Mesenteric fat pad (tissue), 1 donor: ENCODE results near the gene OR6N1. TPM values are rescaled to one million over a fixed set of nuclear protein-coding genes. Genes with fewer than 3 reads are reported as not detected.

Experiments
- DNase-seq: peaks from one replicate; pipeline ENCODE4 v3.0.0-alpha.2; 2020; ENCODE audit warnings: low spot score
- total RNA-seq: library from RNA; stranded (reverse); fragmentation: NEBNext Ultra II Directional; extraction: Animal tissue kit (Norgen Biotek cat#: 25700); gene quantifications from one replicate; pipeline ENCODE4 v1.2.1, GENCODE V29; 2021
- donor health status: DM: yes; HTN: yes; CAD: no.

OR6N1 gene
- total RNA-seq, 1 donor from 2014 or later, result not detected

DNA sequence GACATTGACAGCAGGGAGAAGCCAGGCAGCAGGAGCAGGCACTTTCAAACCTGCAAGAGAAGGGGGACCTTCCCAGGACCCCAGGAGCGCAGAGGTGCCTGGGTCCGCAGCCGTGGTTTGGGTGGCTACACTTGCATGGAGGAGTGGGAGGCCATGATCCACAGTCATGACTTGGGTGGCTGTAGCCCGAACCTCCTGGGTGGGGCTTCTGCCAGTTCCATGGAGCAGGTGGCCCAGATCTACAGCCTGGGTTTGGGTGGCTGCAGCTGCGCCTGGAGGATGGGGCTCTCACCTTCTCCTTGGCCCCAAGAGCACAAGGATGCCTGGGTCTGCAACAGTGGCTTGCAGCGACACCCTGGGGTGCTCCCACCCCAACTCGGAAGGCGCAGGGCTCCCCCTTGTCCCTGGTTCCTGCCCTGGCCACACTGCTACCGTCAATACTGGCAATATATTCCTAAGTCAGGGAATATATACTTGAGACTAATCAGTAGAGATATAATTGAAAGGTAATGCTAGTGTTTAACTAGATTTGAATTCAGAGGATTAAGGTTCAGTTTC, 19.8 kb downstream of the OR6N1 start:
- DNase-seq, result no peak

DNA sequence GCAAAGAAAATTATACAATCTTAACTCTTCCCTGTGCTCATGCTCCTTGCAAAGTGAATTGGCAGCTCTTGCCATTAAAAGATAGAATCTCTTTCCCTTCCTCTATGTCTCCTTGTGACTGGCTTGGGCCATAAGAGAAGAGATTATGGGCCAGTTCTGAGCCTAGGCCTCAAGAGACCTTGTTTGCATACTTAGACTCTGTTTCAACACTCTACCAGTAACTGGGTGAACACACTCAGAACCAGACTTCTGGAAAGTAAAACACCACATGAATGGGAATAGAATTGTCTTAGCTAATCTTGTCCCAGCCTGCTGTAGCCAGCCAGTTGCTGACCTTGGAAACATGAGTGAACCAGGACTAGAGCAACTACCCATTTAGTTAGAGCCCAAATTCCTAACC, 36.1 kb downstream of the OR6N1 start:
- no peak for DNase-seq

DNA sequence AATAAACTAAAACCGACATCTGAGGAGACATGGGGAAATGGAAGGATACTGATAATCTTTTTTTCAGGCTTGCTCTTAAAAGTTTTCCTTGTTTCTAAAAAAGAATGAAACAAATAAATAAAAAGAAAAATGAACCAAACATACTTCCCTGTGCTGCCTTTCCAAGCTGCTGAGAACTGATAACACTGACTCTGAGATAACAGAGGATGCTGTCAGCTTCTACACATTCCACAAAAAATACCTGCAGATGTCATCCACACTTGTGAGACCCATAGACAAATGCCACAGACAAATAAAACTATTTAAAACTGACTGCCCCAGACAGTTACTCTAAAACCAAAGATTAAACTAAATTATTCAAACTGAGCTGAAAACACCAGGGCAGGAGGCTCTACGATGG, 39.5 kb downstream of the OR6N1 start:
- no peak for DNase-seq

DNA sequence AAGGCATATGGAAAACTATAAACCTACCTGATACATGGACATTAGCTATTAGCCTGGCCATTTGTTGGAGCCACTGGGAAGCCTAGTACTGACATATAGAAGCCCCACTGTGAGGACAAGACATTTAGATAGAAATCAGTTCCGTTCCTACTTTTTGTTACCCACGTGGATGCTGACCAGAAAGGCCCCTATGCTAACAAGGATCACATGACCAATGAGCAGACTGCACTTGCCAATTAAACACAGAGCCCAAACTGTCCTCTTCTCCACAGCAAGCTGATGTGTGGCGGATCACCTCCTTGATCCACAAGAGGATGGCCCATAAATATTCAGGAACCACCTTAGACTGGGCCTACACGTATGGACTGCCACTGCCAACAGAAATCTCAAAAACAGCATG, 40.3 kb downstream of the OR6N1 start:
- no peak for DNase-seq

DNA sequence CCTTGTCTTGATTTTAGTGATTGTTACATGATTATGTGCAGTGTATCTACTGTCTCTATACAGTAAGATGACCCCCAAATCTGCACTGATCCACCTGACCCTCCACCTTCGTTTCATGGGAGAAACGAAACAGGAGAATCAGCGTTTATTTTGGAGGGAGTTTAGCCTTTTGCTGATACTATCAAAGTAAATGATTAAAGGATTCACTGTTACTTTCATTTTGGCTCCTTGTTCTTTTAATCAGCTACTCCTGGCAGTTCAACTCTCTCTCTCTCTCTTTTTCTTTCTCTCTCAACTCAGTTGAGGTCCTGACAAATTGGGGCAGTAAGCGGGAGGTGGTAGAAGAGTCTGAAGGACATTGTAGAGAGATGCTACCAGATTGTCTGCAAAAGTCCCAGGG, 41.5 kb downstream of the OR6N1 start:
- DNase-seq, result no peak

DNA sequence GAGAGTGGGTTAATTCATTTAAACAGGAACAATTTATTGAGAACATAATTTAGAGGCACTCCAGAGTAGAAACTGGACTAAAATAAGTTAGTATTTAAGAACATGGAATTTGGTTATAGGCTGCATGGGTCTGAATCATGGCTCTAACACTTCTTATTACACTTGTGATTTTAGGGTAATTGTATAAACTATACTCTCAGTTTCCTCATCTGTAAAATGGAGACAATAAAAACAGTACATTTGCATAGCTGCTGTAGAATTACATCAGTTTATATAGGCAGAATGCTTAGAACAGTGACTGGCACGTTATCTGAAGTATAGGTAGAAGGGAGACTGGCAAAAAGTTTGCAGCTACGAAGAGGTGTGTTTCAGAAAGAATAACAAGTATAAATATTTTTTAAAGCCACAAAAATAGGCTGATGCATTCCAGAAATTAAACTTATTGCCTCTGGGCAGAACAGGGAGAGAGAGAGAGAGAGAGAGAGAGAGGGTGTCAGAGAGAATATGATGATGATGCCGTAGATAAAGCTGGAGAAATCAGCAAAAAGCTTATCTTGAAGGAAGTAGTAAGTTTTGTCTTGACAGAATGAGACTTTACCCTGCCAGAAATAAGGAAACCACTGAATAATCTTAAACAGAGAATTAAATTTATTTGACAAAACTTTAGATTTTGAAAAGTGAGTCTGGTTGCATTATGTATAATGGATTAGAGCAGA, 43.3 kb downstream of the OR6N1 start:
- no peak for DNase-seq

DNA sequence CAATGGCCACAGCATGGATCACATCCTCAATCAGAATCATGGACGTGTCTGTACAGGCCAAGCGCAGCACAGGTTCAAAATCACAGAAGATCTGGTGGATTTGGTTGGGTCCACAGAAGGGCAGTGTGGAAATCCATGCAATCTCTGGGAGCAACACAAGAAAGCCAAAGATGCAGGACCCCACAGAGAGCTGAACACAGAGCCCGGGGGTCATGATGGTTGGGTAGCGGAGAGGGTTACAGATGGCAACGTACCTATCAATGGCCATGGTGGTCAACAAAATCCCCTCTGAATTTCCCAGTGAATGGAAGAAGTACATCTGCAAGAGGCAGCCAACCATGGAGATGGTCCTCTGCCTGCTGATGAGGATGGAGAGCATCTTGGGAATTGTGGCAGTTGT, 47.6 kb downstream of the OR6N1 start:
- DNase-seq, result no peak

DNA sequence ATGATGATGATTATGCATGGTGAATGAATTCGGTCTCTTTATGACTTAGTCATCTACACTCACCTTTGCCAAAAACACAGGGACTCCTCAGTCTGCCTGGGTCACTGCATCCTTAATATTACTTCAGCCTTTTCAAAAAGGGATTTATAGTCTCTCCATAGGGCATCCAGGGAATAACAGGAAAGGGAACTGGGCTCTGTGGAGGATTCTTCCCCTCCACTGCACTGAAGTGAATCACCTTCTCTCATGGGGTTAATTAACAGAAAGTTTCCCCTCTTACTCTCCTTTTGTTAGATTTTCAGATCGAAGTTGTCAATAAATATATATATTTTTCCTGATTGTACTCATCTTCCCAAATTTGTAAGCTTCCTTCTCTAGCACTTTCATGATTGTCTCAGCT, 51.4 kb downstream of the OR6N1 start, which contains the start of gene OR6K3:
TSS of gene OR6K3 (minus strand) at position 101 of the 400 bp plus-strand sequence. CDS start 2,605 bp downstream, outside the sequence.
- DNase-seq, result no peak

DNA sequence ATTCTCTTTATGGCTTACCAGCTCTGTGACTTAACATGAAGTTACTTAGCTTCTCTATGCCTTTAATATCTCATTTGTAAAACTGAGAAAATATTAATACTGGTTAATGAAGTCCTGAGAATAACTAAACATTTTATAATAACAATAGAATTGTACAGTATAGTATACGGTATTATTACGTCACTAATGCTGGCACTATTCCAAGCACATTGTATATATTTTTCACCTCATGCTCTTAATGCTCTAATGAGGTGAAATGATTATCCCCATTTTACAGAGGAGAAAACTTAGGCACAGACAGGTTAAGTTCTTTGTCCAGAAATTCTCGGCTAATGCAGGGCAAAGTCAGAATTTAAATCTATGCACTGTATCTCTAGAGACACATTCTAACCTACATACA, 52.3 kb downstream of the OR6N1 start:
- DNase-seq, result no peak

DNA sequence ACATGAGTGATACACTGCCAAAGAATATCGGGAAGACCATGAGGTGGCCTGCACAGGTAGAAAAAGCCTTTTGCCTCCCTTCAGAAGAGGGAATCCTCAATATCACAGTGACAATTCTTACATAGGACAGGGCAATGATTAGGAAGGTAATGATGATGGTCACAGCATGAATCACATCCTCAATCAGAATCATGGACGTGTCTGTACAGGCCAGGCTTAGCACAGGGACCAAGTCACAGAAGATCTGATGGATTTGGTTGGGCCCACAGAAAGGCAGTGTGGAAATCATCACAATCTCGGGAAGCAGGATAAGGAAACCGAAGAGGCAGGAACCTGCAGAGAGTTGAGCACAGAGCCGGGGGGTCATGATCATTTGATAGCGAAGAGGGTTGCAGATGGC, 54.7 kb downstream of the OR6N1 start:
- DNase-seq, result no peak

DNA sequence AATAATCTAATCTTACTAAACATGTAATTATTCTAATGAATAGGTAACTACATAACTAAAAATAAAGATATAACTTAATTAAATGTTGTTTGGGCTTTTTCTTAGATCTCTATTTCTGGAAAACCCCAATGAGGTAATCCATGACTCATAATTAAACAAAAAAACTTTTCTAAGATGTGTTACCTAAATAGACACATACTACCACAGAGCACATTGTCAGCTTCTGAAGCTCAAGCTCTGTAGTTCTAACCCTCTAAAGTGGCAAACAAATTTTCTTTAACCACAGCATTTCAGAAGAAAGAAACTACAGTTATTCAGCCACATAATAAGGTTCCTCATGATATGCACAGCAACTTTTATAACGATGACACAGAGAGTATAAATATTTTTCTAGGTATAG, 55.7 kb downstream of the OR6N1 start:
- no peak for DNase-seq

DNA sequence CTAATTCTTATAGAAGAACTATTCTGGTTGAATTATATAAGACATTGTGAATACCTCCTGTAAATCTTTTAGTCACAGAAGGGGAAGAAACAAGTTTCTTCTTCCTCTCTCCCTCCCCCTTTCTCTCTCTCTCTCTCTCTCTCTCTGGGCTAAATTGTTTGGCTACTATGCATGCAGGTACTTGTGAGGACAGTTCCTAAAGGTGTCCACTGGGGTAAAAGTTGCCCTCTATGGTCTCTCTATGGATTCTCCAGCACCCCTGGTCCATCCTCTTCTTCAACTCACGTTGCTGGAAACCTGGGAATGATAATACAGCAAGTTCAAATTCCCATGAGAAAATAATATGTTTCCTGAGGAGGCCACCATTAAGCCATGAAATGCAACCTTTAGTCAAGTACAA, 57.2 kb downstream of the OR6N1 start:
- DNase-seq, result no peak

Other genes with a start within 250 kb of the OR6N1 start
- not detected for gene OR6Y1, start 217.8 kb downstream of the OR6N1 start, total RNA-seq
- not detected for gene OR6P1, start 201.6 kb downstream of the OR6N1 start, total RNA-seq
- gene OR10X1, start 192.3 kb downstream of the OR6N1 start, total RNA-seq, result not detected
- gene OR10Z1, start 166.9 kb downstream of the OR6N1 start, total RNA-seq, result not detected
- 0.55 TPM for gene SPTA1, start 85.5 kb downstream of the OR6N1 start, total RNA-seq
- not detected for gene OR6K2, start 71.5 kb downstream of the OR6N1 start, total RNA-seq
- gene OR6K3, start 51.5 kb downstream of the OR6N1 start, total RNA-seq, result not detected
- not detected for gene OR6K6, start 17.5 kb downstream of the OR6N1 start, total RNA-seq
- not detected for gene OR6N2, start 9.0 kb upstream of the OR6N1 start, total RNA-seq
- 23.8 TPM for gene MNDA, start 59.2 kb upstream of the OR6N1 start, total RNA-seq
- gene PYHIN1, start 159.4 kb upstream of the OR6N1 start, total RNA-seq, result 1.4 TPM
- gene IFI16, start 237.7 kb upstream of the OR6N1 start, total RNA-seq, result 128 TPM